OCI-LY7 (cell line): ENCODE results near the gene DCAF4L1.

Experiments used
- EZH2phosphoT487 ChIP-seq: fragments of 200-600 bp; sonication (generic); IDR thresholded peaks from 2 replicates; pipeline ENCODE4 v1.6.1; 2018; ENCODE audit warnings: low read depth, borderline replicate concordance, mild to moderate bottlenecking, mixed run types, antibody characterized with exemption, low read length, moderate library complexity, mixed read lengths
- TF ChIP-seq, protein P1 (sequence below): fragments of 200-600 bp; sonication (generic); conservative IDR thresholded peaks from 2 replicates; pipeline ENCODE4 v1.5.1; 2014; ENCODE audit warnings: mild to moderate bottlenecking, antibody characterized with exemption, low read length, moderate library complexity, mixed read lengths

DNA sequence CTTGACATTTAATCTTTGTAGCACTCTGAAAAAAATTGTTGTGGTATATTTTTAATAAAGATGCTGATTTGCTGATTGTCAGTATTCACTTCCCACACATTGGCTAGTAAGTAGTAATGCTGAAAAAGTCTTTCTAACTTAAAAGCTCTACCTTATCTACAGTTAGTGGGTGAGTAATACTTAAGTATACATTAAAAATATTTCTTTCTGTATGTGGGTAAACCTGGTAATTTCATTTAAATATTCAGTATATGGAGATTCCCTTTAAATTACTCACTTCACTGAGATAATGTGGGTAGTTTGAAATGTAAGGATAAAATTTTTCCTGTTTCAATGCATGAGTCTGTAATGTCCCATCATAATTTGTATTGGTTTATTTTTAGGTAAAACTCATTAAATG is 40.7 kb upstream of the DCAF4L1 start:
- TF ChIP-seq, protein P1, sequence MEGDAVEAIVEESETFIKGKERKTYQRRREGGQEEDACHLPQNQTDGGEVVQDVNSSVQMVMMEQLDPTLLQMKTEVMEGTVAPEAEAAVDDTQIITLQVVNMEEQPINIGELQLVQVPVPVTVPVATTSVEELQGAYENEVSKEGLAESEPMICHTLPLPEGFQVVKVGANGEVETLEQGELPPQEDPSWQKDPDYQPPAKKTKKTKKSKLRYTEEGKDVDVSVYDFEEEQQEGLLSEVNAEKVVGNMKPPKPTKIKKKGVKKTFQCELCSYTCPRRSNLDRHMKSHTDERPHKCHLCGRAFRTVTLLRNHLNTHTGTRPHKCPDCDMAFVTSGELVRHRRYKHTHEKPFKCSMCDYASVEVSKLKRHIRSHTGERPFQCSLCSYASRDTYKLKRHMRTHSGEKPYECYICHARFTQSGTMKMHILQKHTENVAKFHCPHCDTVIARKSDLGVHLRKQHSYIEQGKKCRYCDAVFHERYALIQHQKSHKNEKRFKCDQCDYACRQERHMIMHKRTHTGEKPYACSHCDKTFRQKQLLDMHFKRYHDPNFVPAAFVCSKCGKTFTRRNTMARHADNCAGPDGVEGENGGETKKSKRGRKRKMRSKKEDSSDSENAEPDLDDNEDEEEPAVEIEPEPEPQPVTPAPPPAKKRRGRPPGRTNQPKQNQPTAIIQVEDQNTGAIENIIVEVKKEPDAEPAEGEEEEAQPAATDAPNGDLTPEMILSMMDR, result no peak
- TF ChIP-seq EZH2phosphoT487, result no peak
